NCI-H748 (cell line): Measurements from ENCODE around the gene ADGRG2.

Source experiments
- DNase-seq: peaks from one replicate; lab custom pipeline; 2025; ENCODE audit not compliant: unreplicated experiment; lab: John Stamatoyannopoulos, UW

ADGRG2 gene

GRCh38 chrX:18961686-18962085, 160.6 kb downstream of the ADGRG2 start:
- no peak for DNase-seq

GRCh38 chrX:18956303-18957032, 165.8 kb downstream of the ADGRG2 start:
- DNase-seq: no peak

DNA sequence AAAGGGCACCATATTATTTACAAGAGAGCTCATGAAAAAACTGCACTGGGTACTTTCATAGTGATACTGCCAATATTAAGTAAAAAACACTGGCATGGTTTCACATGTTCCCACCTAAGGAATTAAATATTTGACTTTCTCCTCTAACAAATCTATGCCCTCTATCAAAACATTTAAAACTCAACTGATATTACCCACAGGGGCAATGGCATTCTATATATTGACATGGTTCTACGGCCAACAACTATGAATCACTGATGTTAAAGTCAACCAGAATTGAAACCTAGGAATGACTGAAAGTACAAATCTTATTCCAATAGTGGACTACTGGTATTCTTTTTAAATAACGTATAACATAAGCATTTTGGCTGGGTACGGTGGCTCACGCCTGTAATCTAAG, 166.6 kb downstream of the ADGRG2 start:
- no peak for DNase-seq

DNA sequence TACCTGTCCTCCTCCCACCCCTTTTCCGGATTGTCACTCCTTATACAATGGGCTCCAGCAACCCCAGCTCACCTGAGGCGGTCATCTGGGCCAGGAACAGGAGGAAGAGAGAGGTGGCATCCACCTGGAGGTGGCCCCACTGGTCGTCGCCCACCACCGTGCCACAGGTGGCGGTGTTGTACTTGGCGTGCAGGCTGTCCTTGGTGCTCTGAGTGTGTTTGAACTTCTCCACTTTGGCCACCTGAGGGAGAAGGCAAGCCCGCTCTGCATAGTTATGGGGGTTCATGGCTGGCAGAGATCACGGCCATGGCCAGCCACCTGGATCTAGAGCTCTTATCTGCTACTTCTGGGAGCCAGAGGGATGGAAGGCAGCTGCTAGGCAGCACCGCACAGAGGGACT, 171.2 kb downstream of the ADGRG2 start:
- no peak for DNase-seq

- no peak for DNase-seq
These were observed 172.3 kb downstream of the ADGRG2 start for GRCh38 chrX:18949944-18950301.

DNA sequence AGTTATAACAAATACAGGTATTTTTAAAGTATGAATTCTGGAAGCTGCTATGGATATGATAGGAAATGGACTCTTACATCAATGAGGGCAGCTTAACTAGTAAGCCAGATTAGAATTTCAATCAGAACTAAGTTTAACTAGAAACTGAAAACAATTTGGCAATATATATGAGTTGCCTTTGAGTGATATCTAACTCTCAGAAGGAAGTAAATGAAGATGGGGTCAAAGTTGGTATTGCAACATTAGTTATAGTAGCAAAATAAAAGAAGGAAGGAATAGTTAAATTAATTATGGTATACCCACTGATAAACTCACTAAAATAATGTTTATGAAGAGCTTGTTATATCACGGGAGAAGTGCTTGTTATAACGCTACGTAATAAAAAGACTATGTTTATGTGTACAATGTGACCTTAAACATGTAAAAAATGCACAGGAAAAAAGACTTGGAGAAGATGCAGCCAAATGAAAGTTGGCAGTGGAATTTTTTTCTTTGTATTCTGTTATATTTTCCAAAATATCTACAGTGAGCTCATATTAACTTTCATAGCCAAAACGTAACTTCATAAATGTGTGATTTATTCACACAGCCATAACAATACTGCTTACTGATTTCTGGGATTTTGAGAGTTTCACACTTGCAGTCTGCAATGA, 172.9 kb downstream of the ADGRG2 start:
- no peak for DNase-seq

- DNase-seq: no peak
These were observed 175.7 kb downstream of the ADGRG2 start for GRCh38 chrX:18946611-18947010.

DNA sequence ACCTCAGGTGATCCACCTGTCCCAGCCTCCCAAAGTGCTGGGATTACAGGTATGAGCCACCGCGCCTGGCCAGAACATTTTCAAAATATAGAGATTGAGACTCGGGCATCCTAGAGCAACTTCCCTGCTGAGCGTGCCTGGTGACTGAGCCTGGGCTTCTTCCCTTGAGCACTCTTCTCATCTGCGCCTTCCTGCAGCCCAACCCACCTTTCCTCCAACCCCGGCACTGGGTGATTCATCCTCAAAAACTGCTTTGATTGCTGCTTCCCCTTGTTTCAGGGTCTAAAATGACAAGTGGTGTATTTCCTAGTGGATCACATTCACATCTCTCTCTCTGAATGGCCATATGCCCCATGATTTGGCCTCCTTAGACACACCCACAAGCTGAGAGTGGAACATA, 176.1 kb downstream of the ADGRG2 start:
- DNase-seq: no peak

DNA sequence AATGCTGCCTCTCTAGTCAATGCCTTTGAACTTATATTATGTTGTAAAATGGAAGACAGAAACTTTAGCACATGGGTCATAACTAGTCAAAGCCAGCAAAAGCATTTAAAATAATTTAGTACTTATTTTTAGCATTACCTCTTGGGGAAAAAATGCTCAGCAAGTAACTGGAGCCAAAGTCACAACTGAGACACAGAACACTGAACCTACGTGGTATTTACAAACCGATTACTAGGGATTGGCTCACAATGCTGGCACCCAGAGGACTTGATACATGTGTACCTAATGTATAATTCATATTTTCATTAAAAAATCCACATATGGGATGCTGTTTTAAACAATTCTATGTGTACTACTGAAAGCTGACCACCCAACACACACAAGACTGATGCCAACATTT, 176.8 kb downstream of the ADGRG2 start:
- DNase-seq: no peak

DNA sequence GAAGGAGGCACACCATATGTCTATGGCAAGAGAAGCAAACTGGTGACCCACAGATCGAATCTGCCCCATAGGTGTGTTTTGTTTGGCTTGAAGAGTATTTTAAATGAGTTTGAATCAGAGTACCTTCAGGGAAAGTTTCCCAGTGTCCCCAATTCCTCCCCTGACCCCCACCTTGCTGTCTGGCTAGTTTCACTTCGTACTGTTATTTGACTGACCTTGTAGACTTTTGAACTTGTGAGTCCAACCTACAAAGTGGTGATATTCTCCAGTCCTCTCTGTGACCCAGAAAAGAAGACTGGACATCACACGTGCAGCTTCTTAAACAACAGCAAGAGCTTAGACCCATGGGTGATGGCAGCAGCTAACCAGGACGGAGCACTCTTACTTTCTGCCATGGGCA, 177.8 kb downstream of the ADGRG2 start:
- DNase-seq: no peak

DNA sequence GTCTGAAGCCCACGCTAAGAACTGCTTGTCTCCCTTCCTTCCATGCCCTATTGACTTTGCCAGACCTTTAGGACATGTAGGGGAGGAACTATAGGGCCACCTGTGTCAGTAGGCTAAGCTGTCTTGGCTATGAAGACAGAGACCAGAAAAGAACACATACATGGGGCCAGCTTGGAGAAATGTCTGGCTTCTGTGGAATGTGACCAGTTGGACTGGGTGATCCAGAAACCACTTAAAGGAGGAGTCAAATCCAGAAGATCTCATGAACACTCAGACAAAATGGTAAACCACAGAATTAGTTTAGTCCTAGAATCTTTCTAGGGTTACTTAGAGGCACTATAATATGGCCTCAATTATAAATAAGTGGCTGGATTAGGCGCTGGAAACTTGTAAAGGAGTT, 180.4 kb downstream of the ADGRG2 start:
- no peak for DNase-seq
